GM18873 (cell line): ENCODE data around the gene SLAIN1.

Experiments used
- ATAC-seq: cut with Tn5 transposase; IDR thresholded peaks from one replicate; pipeline ENCODE4 v1.9.1; 2021; ENCODE audit warnings: mild to moderate bottlenecking, moderate library complexity, moderate number of reproducible peaks; ENCODE audit not compliant: unreplicated experiment, low FRiP score

The SLAIN1 gene

DNA sequence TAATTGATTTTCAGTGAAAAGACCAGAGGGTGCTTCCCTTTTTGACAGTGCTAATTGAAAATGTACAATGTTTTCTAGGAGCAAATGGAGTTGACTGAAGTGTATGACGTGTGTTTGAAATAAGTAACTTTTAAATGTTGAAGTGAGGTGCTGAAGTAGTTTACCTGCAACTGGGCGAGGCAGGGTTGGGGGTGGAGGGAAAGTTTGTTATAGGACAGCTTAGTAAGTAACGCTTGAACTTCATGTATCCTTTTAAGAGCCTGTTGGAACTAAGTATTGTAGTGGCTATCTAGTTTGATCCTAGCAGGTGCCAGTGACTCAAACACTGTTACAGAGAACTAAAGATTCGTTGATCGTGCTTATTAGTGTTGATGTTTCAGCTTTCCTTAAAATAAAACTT, 5.9 kb downstream of the SLAIN1 start:
- no peak for ATAC-seq

DNA sequence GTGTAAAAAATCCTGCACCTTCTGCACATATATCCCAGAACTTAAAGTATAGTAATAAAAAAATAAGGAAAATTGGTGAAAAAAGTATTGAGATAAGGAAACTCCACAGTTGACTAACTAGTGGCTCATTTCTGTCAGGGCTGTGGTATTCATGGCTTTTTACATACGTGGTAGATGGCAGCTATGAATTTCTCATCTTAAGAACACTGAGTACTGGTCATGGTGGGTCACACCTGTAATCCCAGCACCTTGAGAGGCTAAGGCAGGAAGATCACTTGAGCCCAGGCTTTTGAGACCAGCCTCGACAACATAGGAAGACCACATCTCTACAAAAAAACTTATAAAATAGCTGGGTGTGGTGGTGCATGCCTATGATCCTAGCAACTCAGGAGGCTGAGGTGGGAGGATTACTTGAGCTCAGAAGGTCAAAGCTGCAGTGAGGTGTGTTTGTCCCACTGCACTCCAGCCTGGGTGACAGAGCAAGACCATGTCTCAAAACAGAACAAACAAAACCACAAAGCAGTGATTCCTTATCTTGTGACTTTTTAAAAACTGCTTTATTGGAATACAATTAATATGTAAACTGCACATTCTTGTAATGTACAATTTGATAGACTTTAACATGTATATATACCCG, 16.8 kb downstream of the SLAIN1 start:
- no peak for ATAC-seq

DNA sequence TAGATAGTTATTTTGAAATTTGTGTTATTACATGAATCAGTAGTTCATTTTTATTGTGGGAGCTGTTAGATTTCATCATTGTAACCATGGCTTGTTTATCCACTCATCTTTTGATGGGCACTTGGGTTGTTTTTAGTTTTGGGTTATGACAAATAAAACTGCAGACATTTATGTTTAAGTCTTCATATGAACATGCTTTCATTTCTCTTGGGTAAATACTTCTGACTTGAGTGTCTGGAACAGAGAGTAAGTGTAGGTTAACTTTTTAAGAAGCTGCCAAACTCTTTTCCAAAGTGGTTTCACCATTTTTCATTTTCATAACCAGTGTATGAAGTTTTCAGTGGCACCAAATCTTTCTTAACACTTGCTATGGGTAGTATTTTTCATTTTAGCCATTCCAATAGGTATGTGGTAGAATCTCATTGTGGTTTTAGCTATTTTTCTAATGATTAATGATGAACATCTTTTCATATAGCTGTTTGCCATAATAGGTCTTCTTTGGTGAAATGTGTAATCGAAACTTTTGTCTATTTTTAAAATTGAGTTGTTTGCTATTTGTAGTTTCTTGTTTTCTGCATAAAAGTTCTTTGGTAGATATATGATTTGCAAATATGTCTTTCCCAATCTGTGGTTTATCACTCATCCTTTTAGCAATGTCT, 17.9 kb downstream of the SLAIN1 start:
- ATAC-seq: no peak

DNA sequence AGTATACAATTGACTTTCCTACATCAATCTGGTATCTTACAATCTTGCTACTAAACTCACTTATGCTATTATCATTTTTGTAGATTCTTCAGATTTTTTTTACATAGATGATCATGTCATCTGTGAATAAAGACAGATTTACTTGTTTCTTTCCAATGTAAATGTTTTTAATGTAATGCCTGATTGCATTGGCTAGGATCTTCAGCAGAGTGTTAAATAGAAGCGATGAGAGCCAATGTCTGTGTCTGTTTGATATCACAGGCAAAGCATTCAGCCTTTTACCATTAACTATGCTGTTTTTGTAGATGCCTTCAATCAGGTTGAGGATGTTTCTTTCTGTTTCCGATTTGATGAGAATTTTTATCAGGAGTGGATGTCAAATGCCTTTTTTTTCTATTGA, 19.2 kb downstream of the SLAIN1 start:
- ATAC-seq: no peak

DNA sequence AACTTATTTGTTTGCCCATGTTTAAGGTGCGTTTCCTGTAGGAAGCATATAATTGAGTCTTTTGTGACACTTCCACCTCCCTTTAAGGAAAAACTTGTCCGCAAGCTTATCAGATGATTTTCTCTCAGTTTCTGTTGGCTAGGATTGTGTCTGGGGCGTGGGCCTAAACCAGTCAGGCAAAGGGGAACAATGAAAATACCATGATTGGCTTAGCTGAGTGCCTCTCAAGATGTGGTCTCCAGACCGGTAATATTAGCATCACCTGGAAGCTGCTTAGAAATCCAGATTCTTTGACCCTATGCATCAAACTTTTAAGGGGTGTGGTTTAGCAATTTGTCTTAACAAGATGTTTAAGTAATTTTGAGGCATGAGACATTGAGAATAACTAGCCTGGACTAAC, 20.0 kb downstream of the SLAIN1 start:
- no peak for ATAC-seq

DNA sequence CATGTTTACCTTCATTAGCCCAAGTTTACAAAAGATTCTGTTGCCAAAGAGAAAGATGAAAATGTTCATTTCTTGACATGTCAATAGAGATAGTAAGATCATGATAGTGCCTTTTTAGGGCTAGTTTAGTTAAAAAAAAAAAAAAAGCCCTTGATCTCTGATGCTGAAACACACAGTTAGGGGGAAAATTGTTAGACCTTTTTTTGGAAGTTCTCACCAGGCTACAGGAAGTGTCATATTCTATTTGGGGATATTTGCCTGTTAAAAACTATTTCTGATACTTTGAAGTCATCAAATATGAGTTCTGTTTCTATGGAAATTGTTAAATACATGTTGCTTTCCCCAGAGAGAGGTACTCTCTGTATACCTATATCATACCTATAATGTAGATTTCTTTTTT, 21.6 kb downstream of the SLAIN1 start:
- ATAC-seq: no peak

DNA sequence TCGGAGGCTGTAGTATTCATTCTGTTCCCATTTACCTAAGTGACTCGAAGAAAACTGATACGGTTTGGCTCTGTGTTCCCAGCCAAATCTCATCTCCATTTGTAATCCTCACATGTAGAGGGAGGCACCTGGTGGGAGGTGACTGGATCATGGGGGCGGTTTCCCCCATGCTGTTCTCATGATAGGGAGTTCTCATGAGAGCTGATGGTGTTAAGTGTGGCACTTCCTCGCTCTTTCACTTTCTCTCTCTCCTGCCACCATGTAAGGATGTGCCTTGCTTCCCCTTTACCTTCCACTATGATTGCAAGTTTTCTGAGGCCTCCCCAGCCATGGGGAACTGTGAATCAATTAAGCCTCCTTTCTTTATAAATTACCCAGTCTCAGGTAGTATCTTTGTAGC, 23.5 kb downstream of the SLAIN1 start:
- ATAC-seq: no peak

DNA sequence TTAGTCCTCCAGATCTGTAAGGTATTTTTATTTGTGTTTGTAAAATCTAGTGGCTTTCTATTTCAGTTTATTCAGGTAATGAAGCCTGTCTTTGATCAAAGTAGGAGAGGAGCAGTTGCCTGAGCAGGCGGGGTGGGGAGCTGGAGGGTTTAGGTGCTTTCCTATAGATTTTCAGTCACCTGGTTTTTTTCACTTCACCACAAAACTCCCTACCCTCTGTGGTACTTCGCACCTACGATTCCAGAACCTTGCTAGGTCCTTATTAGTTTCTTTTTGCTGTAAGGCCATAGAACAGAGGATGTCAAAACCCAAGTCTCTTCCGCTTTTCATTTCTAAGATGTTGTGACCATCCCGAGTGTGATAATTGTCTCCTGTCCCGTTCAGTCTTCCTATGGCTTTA, 26.6 kb downstream of the SLAIN1 start:
- ATAC-seq: peak; percentile 43

DNA sequence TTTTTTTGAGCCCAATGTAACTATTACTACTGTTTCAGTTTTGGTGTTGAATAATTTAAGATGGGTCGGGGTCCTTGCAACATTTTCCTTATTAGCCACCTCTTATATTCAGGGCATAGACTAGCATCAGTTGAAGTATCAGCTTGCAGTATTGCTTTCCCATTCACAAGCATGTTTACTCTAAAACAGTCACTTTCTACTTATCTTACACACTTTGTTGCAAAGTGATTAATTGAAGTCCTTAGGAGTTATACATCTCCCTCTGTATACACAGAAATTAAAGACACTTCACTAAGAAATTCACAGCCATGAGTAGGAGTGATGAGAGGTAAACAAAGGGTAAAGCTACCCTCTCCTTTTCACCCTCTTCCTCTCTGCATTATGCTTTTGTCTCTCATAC, 27.6 kb downstream of the SLAIN1 start:
- no peak for ATAC-seq

DNA sequence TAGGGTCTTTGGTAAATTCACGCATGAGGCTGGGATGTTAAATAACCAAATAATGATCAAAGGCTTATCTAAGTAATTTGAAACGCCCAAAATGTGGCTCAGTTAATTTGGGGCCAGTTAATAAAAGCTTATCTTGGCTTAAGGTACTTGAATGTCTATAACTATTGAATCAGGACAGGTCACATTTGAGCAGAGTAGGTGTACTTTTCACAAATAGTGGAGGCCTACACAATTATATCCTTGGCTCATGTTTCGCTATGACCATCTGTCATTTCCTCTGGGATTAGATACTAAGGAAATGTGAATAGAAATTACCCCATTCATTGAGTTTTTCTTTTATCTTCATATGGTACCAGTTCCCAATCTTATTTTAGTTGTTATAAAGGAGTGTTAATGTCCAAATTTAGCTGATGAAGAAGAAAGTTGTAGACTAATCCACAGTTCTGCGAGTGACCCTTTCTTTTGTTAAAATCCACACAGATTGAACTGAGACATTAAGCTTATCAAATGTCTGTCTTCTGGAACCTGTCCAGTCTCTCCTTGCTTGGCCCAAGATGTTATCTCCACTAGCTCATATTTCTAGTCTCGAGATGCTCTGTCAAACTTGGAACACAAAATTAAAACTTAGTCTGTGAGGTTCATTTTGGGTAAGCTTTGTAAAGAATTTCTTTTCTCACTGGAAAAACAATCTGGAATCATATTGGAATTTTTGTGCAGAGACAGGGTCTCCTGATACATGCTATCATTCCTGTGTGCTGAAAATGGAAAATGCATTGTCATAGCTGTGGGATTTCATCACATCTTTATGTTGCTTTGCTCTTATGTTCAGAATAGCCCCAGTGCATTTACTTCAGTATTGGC, 31.0 kb downstream of the SLAIN1 start:
- ATAC-seq: no peak

DNA sequence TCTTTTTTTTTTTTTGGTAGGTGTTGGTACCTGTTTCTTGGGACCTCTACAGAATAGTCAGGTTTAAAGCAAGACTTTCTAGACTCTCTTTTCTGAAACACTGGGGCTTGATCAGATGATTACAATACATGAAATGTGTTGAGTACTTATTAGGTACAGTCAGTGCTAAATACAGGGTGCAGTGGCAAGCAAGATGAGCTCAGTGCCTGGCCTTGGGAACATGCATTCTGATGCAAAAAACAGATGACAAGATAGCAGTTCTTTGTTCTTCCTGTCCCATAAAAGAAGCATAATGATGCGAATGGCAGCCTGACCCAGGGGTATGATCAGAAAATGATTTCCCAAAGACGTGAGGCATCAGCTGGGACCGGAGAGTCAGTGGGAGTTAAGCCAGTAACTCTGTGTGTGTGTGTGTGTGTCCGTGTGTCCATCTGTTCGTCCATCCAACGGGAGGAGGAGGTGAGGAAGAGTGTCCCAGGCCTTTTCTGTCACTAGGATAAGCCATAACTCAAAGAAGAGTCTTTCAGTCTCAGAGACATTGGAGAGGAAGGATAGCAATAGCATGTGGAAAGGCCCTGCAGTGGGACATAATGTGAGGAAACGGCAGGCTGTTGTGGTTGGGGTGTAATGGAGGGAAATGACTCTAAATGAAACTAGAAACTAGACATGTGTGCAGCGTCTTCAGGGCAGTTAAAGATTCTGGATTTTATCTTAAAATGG, 32.2 kb downstream of the SLAIN1 start:
- peak; percentile 99 for ATAC-seq

DNA sequence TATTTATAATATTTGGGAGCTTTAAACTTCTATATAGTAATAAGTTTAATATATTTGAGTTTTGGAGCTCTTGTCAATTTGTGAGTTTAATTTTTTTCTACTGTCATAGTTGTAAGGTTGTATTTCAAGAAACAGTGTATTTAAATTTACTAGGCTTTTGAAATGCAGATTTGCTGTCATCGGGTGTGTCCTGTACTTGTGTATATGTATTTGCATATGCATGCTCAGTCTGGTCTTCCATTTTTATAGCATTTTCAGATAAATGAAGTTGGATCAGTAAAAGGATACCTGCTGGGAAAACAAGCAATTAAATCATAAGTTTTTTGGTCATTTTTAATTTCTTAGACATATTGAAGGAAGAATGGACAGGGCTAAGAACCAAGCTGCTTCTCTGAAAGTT, 33.1 kb downstream of the SLAIN1 start:
- no peak for ATAC-seq

DNA sequence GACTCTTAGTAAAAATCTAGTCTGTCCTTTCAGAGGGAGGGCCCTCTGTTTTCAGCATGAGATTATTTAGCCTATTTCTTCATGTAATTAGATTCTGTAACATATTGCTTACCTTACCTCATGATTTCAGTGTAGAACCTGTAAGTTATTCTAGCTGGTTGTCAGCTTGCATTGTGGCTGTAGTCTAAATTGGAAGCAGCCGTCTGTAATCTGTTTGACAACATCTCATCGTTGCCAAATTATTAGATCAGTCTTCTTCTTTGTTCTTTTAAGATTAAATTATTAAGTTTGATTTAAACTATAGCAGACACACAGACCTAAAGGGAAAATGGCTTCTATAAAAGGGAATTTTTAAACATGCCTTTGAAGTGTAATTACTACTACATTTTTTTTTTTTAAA, 34.8 kb downstream of the SLAIN1 start:
- no peak for ATAC-seq

DNA sequence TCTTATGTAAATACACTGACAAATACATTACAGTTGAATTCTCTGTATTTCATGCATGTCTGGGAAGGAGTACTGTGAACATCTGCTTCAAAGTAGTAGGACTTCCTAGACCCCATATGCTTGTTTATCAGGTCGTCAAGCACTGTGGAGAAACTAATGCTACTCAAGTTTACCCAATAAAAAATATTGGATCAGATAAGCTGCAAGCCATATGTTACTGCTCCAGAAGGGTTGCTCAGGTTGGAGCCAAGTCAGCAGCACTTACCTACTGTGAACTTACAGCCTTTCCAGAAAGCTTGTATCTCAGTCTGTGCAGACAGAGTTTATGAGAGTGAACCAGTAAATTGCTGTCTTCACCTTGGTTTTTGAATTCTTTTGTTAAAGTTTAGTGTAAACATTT, 36.2 kb downstream of the SLAIN1 start:
- ATAC-seq: no peak

DNA sequence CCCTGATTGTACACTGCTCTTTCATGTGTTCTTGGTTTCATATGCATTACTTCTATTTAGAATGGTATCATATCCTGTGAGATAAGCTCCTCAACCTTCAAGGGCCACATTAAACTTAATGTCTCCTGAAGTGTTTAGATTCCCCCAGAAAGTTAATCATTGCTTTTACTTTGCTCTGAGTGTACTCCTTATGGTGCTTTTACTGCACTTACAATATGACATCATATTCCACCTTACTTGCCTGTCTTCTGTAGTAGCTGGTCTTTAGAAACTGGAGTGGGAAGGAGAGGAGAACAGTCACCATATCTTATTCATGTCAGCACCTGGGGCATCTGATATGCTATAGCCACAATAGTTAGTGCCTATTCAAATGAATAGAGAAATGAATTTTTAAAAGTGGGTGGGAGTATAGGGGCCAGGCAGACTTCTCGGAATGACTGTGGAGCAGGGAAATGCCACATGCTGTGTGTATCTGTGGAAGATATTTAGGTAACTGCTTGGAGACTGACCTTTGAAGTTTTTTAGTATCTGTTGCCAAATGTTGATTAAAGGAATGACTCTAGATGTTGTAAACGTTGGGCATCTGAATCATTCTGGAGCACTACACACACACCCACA, 40.2 kb downstream of the SLAIN1 start:
- ATAC-seq: peak; percentile 81

DNA sequence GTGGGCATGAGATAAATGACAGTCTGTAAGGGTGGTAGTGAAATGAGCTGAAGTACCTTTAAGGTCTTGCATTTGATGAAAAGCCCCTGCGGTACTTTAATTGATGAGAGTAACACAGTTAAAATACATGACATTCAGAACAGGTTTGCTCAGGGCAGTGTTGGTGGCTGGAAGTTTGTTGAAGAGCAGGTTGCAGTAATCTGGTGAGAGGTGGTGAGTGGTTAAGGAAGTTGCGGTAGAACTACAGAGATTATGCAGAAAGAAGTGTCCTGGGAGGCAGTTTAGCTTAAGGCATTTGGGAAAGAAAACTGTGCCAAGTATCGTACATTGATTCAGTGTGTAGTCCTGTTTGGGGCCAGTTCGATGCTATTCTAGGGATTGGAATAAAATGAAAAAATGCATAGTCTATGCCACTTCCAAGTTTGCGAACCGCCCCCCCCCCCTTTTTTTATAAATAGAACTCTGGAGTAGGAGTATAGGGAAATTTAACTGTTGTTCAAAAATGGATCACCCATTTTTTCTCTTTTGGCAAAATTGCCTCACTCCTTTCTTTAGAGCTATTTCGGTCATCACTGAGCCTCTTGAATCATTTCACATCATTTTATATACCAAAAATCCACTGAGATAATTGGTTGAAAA, 42.7 kb downstream of the SLAIN1 start:
- ATAC-seq: no peak

DNA sequence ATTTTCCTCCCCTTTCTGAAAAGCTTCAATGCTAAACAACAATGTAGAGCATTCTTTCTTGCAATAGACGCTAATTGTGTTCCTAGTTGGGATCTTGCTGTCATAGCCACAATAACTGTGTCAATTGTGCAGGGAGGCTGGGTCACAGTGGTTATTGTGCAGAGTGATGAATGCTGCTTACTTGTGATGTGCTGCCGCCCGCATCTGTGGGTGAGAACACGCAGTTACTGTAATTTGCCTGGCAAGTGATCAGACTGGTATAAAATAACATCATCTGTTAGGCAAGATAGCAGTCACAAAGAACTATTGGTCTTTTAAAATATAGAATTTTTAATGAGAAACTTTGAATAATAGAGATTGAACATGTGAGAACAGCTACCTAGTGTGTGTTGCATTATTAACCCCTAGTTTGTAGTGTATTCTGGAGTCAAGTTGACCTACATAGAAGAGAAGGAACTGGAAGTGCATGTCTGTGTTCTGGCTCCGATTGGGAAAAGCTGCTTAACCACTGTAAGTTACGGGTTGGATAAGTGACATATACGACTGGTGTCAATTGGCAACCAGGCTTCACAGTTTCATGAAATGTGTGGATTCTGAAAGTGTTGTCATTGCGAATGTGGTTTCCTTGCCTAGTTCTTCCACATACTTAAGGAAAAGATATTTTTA, 43.6 kb downstream of the SLAIN1 start:
- ATAC-seq: no peak

DNA sequence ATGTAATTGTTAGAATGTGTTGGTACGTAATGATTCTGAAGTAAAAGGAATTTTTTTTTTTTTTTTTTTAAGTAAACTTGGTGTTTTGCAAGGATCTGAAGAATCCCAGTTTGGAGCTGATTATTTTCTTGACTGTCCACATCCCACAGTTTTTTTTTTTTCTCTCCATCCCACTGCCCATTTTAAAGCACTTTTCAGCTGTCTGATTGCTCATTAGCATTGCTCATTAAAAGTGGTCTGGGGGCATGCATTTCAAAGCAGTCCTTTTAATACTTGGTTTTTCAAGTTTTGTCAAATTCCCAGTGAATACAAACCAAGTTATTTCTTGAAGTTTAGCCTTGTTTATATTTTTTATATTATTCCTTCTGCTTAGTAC, 44.1 kb downstream of the SLAIN1 start:
- no peak for ATAC-seq

DNA sequence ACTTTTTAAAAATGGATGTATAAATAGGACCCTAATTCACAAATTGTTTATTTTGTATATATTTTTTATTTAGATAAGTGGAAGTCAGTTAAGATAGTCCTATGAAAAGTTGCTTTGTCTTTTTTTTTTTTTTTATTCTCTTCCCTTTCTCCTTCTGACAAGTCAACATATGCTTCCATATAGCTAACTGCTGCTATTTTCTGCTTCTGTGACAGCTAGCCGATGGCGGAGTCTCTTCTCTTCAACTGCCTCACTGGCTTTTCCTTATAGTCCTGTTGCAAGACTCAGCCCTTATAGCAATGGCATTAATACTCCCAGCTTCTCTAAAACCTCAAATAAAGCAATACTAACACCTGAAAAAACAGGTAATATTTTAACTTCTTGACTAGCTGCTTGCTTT, 45.3 kb downstream of the SLAIN1 start:
- no peak for ATAC-seq

DNA sequence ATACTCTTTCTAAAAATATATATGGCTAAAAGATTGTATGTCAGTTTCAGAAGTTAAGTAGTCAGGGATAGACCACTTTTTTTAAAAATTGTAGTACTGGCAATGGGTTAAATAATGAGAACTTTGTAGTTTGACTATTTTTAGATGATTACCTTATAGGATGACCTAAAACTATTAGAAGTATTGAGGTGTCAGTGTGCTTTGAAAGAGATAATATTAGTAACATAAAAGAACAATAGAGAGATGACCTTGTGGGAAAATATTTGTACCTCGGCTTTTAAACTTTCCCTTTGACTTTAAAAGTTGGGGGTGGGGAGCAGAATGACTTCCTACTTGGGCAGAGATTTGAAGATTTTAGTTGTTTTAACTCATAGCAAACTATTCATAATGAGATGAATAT, 48.3 kb downstream of the SLAIN1 start:
- no peak for ATAC-seq
